NCI-H82 treated with DMSO at 0.1 percent for 48 hours (cell line): ENCODE measurements around the gene AP1S3.
"Not testable (repeated sequence)": the region's sequence is repeated elsewhere in the genome, so short reads cannot be mapped to it uniquely, and the experiment has no call there.

Experiments used
- DNase-seq: peaks from one replicate; lab custom pipeline; 2025; ENCODE audit not compliant: unreplicated experiment; lab: John Stamatoyannopoulos, UW

AP1S3 gene

GRCh38 chr2:223837287-223838061 is at the start of gene AP1S3:
AP1S3 (minus strand) TSS chr2:223837582; CDS start chr2:223837450, 132 bp downstream.
- peak; percentile 26 for DNase-seq

GRCh38 chr2:223887127-223887526 is 49.7 kb upstream of the AP1S3 start:
- no peak for DNase-seq

GRCh38 chr2:223886726-223887125 is 49.3 kb upstream of the AP1S3 start:
- no peak for DNase-seq

GRCh38 chr2:223884399-223884798 is 47.0 kb upstream of the AP1S3 start:
- DNase-seq, result no peak

GRCh38 chr2:223882715-223883114 is 45.3 kb upstream of the AP1S3 start:
- no peak for DNase-seq

- no peak for DNase-seq
Observed at GRCh38 chr2:223880796-223881195, 43.4 kb upstream of the AP1S3 start.

- DNase-seq, result no peak
Observed at GRCh38 chr2:223877721-223878410, 40.5 kb upstream of the AP1S3 start.

GRCh38 chr2:223873672-223874071 is 36.3 kb upstream of the AP1S3 start:
- no peak for DNase-seq

GRCh38 chr2:223872772-223873171 is 35.4 kb upstream of the AP1S3 start:
- not testable (repeated sequence) for DNase-seq

GRCh38 chr2:223871661-223872060 is 34.3 kb upstream of the AP1S3 start:
- DNase-seq, result not testable (repeated sequence)

GRCh38 chr2:223870840-223871611 is 33.6 kb upstream of the AP1S3 start:
- DNase-seq, result no peak

- peak; percentile 25 for DNase-seq
Observed at GRCh38 chr2:223868005-223868404, 30.6 kb upstream of the AP1S3 start.

GRCh38 chr2:223865907-223866508 is 28.6 kb upstream of the AP1S3 start:
- DNase-seq, result no peak

GRCh38 chr2:223865124-223865523 is 27.7 kb upstream of the AP1S3 start:
- DNase-seq, result no peak

GRCh38 chr2:223863491-223863890 is 26.1 kb upstream of the AP1S3 start:
- no peak for DNase-seq

- no peak for DNase-seq
Observed at GRCh38 chr2:223860809-223861738, 23.7 kb upstream of the AP1S3 start.

- DNase-seq, result no peak
Observed at GRCh38 chr2:223859070-223859469, 21.7 kb upstream of the AP1S3 start.

GRCh38 chr2:223856584-223856983 is 19.2 kb upstream of the AP1S3 start:
- DNase-seq, result no peak

- DNase-seq, result no peak
Observed at GRCh38 chr2:223856021-223856420, 18.6 kb upstream of the AP1S3 start.

- no peak for DNase-seq
Observed at GRCh38 chr2:223855426-223855825, 18.0 kb upstream of the AP1S3 start.
